ENCODE results near the gene TENM4. TPM values are rescaled to one million over a fixed set of nuclear protein-coding genes. Genes with fewer than 3 reads are reported as not detected.

The TENM4 gene
- total RNA-seq, 1 donor from 2014 or later = 46.6 TPM

- DNase-seq (ENCODE audit: low spot score) = no peak
Observed at GRCh38 chr11:78798663-78799062, 642.2 kb downstream of the TENM4 start.

- no peak for DNase-seq (ENCODE audit: low spot score)
Observed at GRCh38 chr11:78797559-78797958, 643.3 kb downstream of the TENM4 start.

GRCh38 chr11:78796956-78797355 lies 643.9 kb downstream of the TENM4 start:
- no peak for DNase-seq (ENCODE audit: low spot score)

GRCh38 chr11:78795621-78796261 lies 645.1 kb downstream of the TENM4 start:
- no peak for DNase-seq (ENCODE audit: low spot score)

- no peak for DNase-seq (ENCODE audit: low spot score)
Observed at GRCh38 chr11:78791964-78792363, 648.9 kb downstream of the TENM4 start.

GRCh38 chr11:78791254-78791653 lies 649.6 kb downstream of the TENM4 start:
- no peak for DNase-seq (ENCODE audit: low spot score)

- no peak for DNase-seq (ENCODE audit: low spot score)
Observed at GRCh38 chr11:78790784-78791183, 650.0 kb downstream of the TENM4 start.

DNA sequence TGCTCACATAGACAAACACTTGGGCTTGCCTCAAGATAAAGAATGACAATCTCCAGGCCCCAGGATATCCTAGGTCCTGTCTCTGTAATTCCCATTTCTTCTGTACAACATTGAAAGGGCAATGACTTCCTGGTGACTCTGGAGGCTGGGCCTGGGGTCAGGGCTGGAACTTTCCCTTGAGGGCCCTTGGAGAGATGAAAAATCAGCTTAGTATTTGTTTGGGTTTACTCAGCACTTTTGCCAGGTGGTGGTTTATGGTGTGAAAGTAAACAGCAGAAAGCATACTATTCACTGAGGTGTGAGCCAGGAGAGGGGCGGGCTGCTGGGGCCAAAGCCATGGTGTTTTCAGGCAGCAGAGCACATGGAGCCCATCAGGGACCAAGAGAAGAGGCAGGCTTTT lies 651.5 kb downstream of the TENM4 start:
- DNase-seq (ENCODE audit: low spot score) = no peak

- DNase-seq (ENCODE audit: low spot score) = no peak
Observed at GRCh38 chr11:78788533-78788932, 652.3 kb downstream of the TENM4 start.

DNA sequence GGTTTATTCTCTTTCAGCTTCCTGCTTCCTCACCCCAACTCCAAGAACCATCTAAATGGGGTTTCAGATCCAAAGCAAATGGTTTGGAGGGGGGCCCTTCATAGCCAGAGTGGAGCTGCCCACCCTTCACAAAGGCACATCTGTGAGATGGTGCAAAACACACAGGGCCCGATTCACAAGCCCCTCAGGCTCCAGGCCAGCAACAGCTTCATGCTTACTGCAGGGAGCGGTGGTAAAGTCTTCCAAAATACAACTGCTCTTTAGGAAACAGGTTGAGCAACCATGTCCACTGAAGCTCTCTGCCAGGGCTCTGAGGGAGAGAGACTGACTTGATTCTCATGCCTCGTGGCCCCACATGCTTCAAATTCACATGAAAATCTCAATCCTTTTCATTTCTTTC lies 653.1 kb downstream of the TENM4 start:
- DNase-seq (ENCODE audit: low spot score) = no peak

- no peak for DNase-seq (ENCODE audit: low spot score)
Observed at GRCh38 chr11:78786746-78787145, 654.1 kb downstream of the TENM4 start.

DNA sequence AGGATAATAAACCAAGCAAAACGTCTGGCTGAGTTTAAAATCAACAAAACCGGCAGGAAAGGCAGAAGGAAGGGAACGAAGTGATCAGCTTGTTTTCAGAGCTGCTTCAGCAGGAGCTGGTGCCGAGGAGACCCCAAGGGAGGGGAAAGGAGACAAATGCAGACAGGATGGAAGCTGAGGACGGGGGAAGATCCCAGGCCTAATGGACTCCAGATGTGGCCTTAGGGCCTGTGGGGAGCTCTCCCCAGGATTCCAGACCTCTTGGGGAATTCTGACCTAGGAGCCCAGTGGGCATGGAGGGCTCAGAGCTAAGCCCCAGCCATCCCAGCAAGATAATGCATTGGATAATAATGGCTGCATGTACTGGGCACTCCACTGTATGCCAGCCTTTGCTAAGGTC lies 654.7 kb downstream of the TENM4 start:
- no peak for DNase-seq (ENCODE audit: low spot score)

GRCh38 chr11:78784321-78785061 lies 656.3 kb downstream of the TENM4 start:
- no peak for DNase-seq (ENCODE audit: low spot score)

- DNase-seq (ENCODE audit: low spot score) = no peak
Observed at GRCh38 chr11:78783846-78784245, 657.0 kb downstream of the TENM4 start.

DNA sequence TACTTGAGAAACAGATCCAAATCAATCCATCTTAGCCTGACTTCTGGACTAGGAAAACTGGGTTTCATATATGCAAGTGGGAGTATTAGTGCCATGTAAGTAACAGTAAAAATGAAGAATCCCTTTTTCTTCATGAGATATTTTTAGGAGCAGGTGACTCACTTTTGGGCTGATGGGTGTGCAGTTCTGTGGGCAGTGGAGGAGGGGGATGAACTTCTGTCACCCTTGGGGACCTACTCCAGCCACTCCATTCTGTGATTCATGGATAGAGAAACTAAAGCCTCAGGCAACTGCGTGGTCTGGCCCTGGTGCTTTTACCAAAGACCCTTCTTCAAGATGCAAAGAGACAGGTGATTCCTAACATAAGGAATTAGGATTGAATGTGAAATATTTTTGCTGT lies 657.5 kb downstream of the TENM4 start:
- DNase-seq (ENCODE audit: low spot score) = no peak

- no peak for DNase-seq (ENCODE audit: low spot score)
Observed at GRCh38 chr11:78782725-78783124, 658.1 kb downstream of the TENM4 start.

DNA sequence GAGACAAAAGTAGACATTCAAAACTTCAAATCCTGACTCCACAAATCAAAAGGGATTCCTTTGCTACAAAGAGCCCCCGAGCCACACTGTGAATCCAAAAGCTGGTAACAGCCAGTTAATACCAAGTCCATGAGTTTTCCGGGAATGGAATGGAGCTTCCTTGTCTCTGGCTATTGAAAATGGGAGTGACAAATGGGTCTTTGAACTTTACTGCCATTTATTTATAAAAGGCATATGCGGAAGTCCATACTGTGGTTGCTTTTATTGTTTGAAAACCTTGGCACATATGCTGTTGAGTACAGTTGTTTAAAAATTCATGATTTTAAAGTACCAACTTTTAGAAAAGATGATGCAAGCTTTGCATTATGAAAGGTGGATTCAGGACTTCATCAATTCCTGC lies 659.9 kb downstream of the TENM4 start:
- DNase-seq (ENCODE audit: low spot score) = no peak

DNA sequence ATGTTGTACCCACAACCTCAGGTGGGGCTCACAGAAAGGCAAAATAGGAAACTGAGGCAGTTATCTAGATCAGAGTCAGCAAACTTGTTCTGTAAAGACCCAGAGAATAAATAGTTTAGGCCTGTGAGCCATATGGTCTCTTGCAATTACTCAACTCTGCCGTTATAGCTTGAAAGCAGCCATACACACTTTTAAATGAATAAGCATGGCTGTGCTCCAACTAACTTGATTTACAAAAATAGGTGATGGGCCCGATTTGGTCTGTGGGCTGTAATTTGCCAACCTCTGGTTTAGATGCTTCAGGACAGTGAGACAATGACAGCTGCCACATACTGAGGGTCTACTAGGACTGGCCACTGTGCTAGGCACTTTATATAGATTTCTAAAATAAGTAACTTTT lies 667.3 kb downstream of the TENM4 start:
- DNase-seq (ENCODE audit: low spot score) = no peak

DNA sequence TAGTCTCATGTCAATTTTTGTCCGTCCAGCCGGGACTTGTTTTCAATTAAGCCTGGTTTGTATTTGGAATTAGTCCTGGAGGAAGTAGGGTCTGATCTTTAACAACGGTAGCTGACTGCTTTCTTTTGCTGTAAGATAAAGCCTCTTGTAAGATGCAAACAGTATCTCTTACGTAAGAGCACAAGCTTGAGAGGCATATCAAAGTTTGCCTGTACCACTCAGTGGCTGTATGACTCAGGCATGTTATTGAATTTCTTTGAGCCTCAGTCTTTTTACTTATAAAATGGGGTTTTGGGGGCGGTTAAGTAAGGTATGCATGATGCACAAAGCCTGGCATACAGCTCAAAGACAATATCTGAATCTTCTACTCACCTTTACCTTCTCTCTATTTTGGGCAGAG lies 667.8 kb downstream of the TENM4 start:
- no peak for DNase-seq (ENCODE audit: low spot score)

DNA sequence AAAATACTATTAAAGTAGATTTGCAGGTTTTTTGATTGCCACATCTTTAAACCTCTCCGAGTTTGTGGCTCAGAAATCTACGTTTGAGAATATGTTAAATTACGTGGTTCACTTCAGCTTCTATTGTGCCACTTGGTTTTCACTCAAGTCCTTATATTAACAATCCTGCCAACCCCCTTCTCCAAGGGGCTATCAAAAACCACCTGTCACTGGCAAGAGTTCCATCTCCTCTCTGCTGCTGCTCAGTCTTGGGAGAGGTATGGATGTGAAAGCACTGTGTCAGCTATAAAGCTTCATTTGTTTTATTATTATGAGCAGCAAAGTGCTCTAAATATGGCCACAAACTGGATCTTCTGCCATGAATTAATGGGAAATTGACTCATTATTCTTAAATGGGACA lies 668.6 kb downstream of the TENM4 start:
- no peak for DNase-seq (ENCODE audit: low spot score)

GRCh38 chr11:78770931-78771330 lies 669.9 kb downstream of the TENM4 start:
- DNase-seq (ENCODE audit: low spot score) = no peak

DNA sequence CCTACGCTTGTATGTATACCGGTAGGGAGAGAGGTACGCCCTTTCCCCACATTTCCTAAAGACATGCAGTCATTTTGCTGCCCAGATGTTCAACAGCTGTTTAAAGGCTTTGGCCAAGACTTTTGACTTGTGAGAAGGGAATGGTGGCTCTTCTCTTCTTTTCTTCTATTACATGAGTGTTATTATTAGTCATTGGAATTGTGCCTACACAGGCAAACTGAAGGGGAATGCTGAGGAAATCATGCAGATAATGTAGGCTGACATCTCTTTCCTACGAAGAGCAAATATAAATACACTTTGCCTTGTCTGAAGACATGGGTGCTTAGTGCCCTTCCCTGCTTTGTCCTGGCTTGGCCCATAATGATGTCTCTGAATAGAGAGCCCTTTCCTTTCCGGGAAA lies 671.9 kb downstream of the TENM4 start:
- no peak for DNase-seq (ENCODE audit: low spot score)

GRCh38 chr11:78768345-78768744 lies 672.5 kb downstream of the TENM4 start:
- DNase-seq (ENCODE audit: low spot score) = no peak
